ENCODE measurements around the gene AFP. TPM values are rescaled to one million over a fixed set of nuclear protein-coding genes. Genes with fewer than 3 reads are reported as not detected.

AFP gene
- total and polyA plus RNA-seq, 2 of the 4 experiments (the other 2 are of a cell fraction): 0.87 to 1.3 TPM

GRCh38 chr4:73409012-73409862 is 26.8 kb upstream of the AFP start:
- Histone ChIP-seq H3K36me3 (ENCODE audit: control insufficient read depth, insufficient read depth, low read length) (no peaks in the 10 kb centered on the region), H4K91ac (ENCODE audit: insufficient read depth, low read depth, low read length) (no peak overlapping the region), H3K14ac (replicated peaks; ENCODE audit: low read depth, low read length) (no peak overlapping the region), H3K4me3 (ENCODE audit: insufficient read depth, low read depth, low read length) (no peak overlapping the region), H3K4me1 (ENCODE audit: control insufficient read depth, insufficient read depth, low read length) (no peaks in the 10 kb centered on the region), H3K56ac (ENCODE audit: extremely low read depth, insufficient read depth, low read length) (no peak overlapping the region), H4K20me1 (ENCODE audit: insufficient read depth, low read length) (no peaks in the 10 kb centered on the region), H2AFZ (replicated peaks; ENCODE audit: low read length, poor library complexity) (no peak overlapping the region), H4K8ac (ENCODE audit: low read depth in 2 of 2, low read length in 2 of 2) (no peak overlapping the region), H4K5ac (ENCODE audit: low read depth, low read length) (no peak overlapping the region), H3K27me3 (ENCODE audit: control insufficient read depth, insufficient read depth, low read length) (peaks cover 4% of the 10 kb centered on the region; the same call in 1 of the 2 replicates), H3K79me1 (ENCODE audit: low read depth in 1 of 2, low read length in 2 of 2) (no peaks in the 10 kb centered on the region), H3K9ac (ENCODE audit: low read depth, low read length) (no peak overlapping the region), H3K9me3 (ENCODE audit: control insufficient read depth, insufficient read depth, low read length) (no peaks in the 10 kb centered on the region), H2AK9ac (replicated peaks; ENCODE audit: low read depth, low read length, poor library complexity) (no peak overlapping the region), H2BK5ac (ENCODE audit: low read depth, low read length, poor library complexity, severe bottlenecking) (no peak overlapping the region), H2BK120ac (ENCODE audit: low read depth, low read length) (no peak overlapping the region), H3K27ac (ENCODE audit: insufficient read depth, low read length) (no peak overlapping the region), H3K18ac (ENCODE audit: low read depth, low read length) (no peak overlapping the region), H3K9me1 (ENCODE audit: insufficient read depth, low read length) (no peaks in the 10 kb centered on the region), H2BK20ac (ENCODE audit: low read depth, low read length) (no peak overlapping the region), H2AK5ac (ENCODE audit: low read depth, low read length) (no peak overlapping the region), H3K23ac (ENCODE audit: low read depth, low read length) (no peak overlapping the region), H3K4ac (ENCODE audit: low read depth, low read length) (no peak overlapping the region), H3K4me2 (ENCODE audit: low read depth, low read length) (no peak overlapping the region), H2BK15ac (ENCODE audit: low read depth, low read length) (no peak overlapping the region)
- no TSS peak for BruUV-seq (replicated peaks)
- ATAC-seq (ENCODE audit: low read depth) (no peak), DNase-seq (no peak)
- CTCF ChIA-PET: no interaction called here
- intact Hi-C loops (cut with micrococcal nuclease): no loop called here
- WGBS, 2 experiments (ENCODE audit: extremely low coverage in 2 of 2, insufficient read length in 1 of 2): no CpG with 5 or more reads among the region's 6 CpGs
- TF ChIP-seq BHLHE40 (IDR thresholded peaks at IDR 0.05; ENCODE audit: low read depth, low read length) (no peak), CEBPB (IDR thresholded peaks at IDR 0.05; ENCODE audit: low read depth, low read length) (no peak), RCOR1 (IDR thresholded peaks at IDR 0.05; ENCODE audit: insufficient replicate concordance, low read length) (no peak), MXI1 (IDR thresholded peaks at IDR 0.05; ENCODE audit: borderline replicate concordance, low read depth, low read length) (no peak), NFE2L2 (IDR thresholded peaks at IDR 0.05; ENCODE audit: low read depth, low read length) (no peak), POLR2A (IDR thresholded peaks at IDR 0.05; ENCODE audit: low read depth, low read length) (no peak), ELK1 (IDR thresholded peaks at IDR 0.05; ENCODE audit: borderline replicate concordance, low read depth, low read length) (no peak), RFX5 (IDR thresholded peaks at IDR 0.05; ENCODE audit: low read depth, low read length) (no peak), RAD21 (IDR thresholded peaks at IDR 0.05; ENCODE audit: low read length) (no peak), CHD1 (IDR thresholded peaks at IDR 0.05; ENCODE audit: low read depth, low read length) (no peak), MAZ (IDR thresholded peaks at IDR 0.05; ENCODE audit: borderline replicate concordance, low read depth, low read length) (no peak), CTCF (conservative IDR thresholded peaks at IDR 0.05; ENCODE audit: low read depth, low read length) (no peak), SMC3 (IDR thresholded peaks at IDR 0.05; ENCODE audit: low read depth, low read length) (no peak), USF2 (IDR thresholded peaks at IDR 0.05; ENCODE audit: low read depth, low read length) (no peak)
- in situ Hi-C loops (cut with MboI; ENCODE audit: low sequenced_read_pairs): no loop called here
- dilution Hi-C loops (cut with HindIII; ENCODE audit: low sequenced_read_pairs, unreplicated experiment): no loop called here
- POLR2A ChIA-PET (ENCODE audit: unreplicated experiment): no interaction called here
